ENCODE measurements around the gene CEACAM16.

DNA sequence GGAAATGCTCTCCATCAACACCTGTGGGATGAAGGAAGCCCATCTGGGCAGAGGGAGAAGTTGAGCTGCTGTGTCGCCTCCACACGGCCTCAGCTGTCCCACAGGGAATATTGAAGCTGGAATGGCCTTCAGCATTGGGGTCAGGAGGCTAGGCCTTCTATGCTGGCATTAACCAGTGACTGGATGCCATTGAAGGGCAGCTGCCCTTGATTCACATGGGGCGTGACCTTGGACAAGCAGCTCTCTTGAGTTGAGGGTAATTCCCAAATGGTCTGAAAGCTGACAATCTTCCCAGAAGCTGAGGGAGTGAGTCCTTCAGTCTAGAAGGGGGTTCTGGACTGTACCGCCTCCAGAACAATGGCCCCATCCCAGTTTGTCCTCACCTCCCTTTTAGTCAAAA is 56.3 kb downstream of the CEACAM16 start:
- TF ChIP-seq USF2 (CRISPR knock-in tag; IDR thresholded peaks at IDR 0.05): no peak
- TF ChIP-seq HINFP (tag; conservative IDR thresholded peaks at IDR 0.05; ENCODE audit: low read depth): no peak
- TF ChIP-seq ZNF3 (CRISPR knock-in tag; IDR thresholded peaks at IDR 0.05): no peak
- TF ChIP-seq, protein P1, sequence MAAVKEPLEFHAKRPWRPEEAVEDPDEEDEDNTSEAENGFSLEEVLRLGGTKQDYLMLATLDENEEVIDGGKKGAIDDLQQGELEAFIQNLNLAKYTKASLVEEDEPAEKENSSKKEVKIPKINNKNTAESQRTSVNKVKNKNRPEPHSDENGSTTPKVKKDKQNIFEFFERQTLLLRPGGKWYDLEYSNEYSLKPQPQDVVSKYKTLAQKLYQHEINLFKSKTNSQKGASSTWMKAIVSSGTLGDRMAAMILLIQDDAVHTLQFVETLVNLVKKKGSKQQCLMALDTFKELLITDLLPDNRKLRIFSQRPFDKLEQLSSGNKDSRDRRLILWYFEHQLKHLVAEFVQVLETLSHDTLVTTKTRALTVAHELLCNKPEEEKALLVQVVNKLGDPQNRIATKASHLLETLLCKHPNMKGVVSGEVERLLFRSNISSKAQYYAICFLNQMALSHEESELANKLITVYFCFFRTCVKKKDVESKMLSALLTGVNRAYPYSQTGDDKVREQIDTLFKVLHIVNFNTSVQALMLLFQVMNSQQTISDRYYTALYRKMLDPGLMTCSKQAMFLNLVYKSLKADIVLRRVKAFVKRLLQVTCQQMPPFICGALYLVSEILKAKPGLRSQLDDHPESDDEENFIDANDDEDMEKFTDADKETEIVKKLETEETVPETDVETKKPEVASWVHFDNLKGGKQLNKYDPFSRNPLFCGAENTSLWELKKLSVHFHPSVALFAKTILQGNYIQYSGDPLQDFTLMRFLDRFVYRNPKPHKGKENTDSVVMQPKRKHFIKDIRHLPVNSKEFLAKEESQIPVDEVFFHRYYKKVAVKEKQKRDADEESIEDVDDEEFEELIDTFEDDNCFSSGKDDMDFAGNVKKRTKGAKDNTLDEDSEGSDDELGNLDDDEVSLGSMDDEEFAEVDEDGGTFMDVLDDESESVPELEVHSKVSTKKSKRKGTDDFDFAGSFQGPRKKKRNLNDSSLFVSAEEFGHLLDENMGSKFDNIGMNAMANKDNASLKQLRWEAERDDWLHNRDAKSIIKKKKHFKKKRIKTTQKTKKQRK (IDR thresholded peaks at IDR 0.05; ENCODE audit: borderline replicate concordance, low read depth, low read length): no peak
- TF ChIP-seq ZNF253 (CRISPR knock-in tag; conservative IDR thresholded peaks at IDR 0.05): no peak
- TF ChIP-seq ZNF133 (CRISPR knock-in tag; IDR thresholded peaks at IDR 0.05): no peak
- TF ChIP-seq, protein P2, sequence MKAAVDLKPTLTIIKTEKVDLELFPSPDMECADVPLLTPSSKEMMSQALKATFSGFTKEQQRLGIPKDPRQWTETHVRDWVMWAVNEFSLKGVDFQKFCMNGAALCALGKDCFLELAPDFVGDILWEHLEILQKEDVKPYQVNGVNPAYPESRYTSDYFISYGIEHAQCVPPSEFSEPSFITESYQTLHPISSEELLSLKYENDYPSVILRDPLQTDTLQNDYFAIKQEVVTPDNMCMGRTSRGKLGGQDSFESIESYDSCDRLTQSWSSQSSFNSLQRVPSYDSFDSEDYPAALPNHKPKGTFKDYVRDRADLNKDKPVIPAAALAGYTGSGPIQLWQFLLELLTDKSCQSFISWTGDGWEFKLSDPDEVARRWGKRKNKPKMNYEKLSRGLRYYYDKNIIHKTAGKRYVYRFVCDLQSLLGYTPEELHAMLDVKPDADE (conservative IDR thresholded peaks at IDR 0.05; ENCODE audit: control insufficient read depth, low read depth, low read length): no peak
- TF ChIP-seq HDAC2 (IDR thresholded peaks at IDR 0.05): no peak
